GM06990 (cell line): ENCODE measurements around the gene HNF4A.

ENCODE experiments used
- DNase-seq: peaks from one replicate; pipeline ENCODE4 v3.0.0-alpha.2; 2011; ENCODE audit not compliant: insufficient read length; ENCODE audit errors: extremely low read depth
- H3K27me3 ChIP-seq: replicated peaks from 2 replicates; pipeline ENCODE4 v1.6.0; 2011; ENCODE audit warnings: low read length; ENCODE audit not compliant: control insufficient read depth, insufficient read depth
- H3K36me3 ChIP-seq: 2 replicates; pipeline ENCODE4 v1.5.1; 2011; ENCODE audit warnings: low read length; ENCODE audit not compliant: control insufficient read depth, insufficient read depth
- H3K4me3 ChIP-seq: replicated peaks from 2 replicates; pipeline ENCODE4 v1.5.1; 2011; ENCODE audit warnings: low read depth, mild to moderate bottlenecking, control low read depth, low read length
- CTCF ChIP-seq: IDR thresholded peaks from 2 replicates; pipeline ENCODE4 v1.5.1; 2011; ENCODE audit warnings: low read length, control low read depth, mild to moderate bottlenecking, inconsistent platforms; ENCODE audit not compliant: insufficient read depth, poor library complexity, severe bottlenecking

Gene HNF4A

DNA sequence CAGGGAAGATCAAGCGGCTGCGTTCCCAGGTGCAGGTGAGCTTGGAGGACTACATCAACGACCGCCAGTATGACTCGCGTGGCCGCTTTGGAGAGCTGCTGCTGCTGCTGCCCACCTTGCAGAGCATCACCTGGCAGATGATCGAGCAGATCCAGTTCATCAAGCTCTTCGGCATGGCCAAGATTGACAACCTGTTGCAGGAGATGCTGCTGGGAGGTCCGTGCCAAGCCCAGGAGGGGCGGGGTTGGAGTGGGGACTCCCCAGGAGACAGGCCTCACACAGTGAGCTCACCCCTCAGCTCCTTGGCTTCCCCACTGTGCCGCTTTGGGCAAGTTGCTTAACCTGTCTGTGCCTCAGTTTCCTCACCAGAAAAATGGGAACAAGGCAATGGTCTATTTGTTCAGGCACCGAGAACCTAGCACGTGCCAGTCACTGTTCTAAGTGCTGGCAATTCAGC, 68.6 kb downstream of the HNF4A start:
- no peak for TF ChIP-seq CTCF
- H3K4me3 ChIP-seq: no peak overlapping the region
- no peaks in the 10 kb centered on the region; the same call in none of the 2 replicates for H3K27me3 ChIP-seq
- no peaks in the 10 kb centered on the region for H3K36me3 ChIP-seq
- no peak for DNase-seq

DNA sequence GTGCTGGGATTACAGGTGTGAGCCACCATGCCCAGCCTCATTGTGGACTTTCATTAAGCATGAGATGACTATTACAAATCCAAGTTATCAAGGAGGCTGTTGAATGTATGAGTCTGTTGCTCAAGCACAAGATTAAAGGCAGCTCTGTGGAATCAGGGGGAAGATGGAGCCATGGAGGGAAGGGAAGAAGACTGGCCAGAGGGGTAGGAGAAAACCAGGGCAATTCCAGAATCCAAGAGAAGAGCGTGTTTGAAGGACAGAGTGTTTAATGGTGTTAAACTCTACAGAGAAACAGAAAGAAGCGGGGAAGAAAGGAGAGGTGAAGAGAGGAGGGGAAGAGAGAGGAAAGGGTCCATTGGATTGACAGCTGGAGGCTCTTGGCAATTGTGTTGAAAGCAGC, 70.4 kb downstream of the HNF4A start:
- Histone ChIP-seq H3K36me3 (no peaks in the 10 kb centered on the region), H3K27me3 (no peaks in the 10 kb centered on the region; the same call in none of the 2 replicates), H3K4me3 (no peak overlapping the region)
- DNase-seq: no peak
- TF ChIP-seq CTCF: no peak

DNA sequence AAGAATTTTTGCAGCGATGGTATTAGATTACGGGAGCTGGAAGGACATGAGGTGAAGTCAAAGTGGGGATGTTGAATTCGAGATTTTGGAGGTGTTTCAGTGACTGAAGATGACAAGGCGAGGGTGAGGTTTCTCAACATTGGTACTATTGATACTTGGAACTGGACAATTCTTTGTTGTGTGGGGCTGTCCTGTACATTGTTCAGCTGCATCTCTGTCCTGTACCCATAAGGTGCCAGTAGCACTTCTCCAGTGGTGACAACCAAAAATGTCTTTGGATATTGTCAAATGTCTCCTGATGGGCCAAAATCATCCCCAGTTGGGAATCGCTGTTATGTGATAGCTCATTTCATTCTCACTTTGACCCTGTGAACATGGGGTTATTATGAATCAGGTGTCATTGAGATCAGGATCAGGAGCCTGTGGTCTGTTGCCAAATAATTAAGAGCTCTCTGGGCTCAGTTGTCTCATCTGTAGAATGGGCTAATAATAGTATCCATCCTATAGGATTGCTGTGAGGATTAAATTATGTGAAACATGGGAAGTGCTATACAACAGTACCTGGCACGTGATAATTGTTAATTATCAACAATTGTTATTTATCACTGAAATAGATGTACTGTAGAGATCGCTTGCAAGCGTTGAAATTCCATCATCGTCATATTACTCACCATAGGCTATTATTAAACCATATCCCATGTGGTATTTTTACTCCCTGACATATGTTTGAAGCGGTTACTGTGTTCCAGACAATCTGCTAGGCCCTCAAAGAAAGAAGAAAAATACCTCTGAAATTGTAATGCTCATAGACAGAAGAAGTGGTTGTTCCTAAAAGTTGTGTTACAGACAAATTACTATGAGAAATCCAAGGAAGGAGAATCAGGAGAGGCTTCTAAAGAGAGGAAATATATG, 71.6 kb downstream of the HNF4A start:
- Histone ChIP-seq H3K36me3 (no peaks in the 10 kb centered on the region), H3K4me3 (no peak overlapping the region), H3K27me3 (no peaks in the 10 kb centered on the region; the same call in none of the 2 replicates)
- DNase-seq: no peak
- no peak for TF ChIP-seq CTCF

GRCh38 chr20:44427804-44428173, 72.3 kb downstream of the HNF4A start:
- H3K27me3 ChIP-seq: no peaks in the 10 kb centered on the region; the same call in none of the 2 replicates
- DNase-seq: no peak
- no peak overlapping the region for H3K4me3 ChIP-seq
- no peaks in the 10 kb centered on the region for H3K36me3 ChIP-seq
- TF ChIP-seq CTCF: no peak

- no peak for DNase-seq
- H3K27me3 ChIP-seq: no peaks in the 10 kb centered on the region; the same call in none of the 2 replicates
- no peak for TF ChIP-seq CTCF
- no peak overlapping the region for H3K4me3 ChIP-seq
- no peaks in the 10 kb centered on the region for H3K36me3 ChIP-seq
Observed at GRCh38 chr20:44428174-44429016, 72.9 kb downstream of the HNF4A start.
